HG03280 (cell line): Measurements from ENCODE around the gene ZNF804B.
A peak's percentile ranks its signal among the peaks of the same experiment; 100 is the strongest.

ENCODE experiments used
- ATAC-seq: cut with Tn5 transposase; IDR thresholded peaks from one replicate; pipeline ENCODE4 v1.9.1; 2021; ENCODE audit warnings: mild to moderate bottlenecking, moderate library complexity; ENCODE audit not compliant: unreplicated experiment

The ZNF804B gene

GRCh38 chr7:88965371-88965770, 205.9 kb downstream of the ZNF804B start:
- ATAC-seq: no peak

GRCh38 chr7:88967432-88967831, 207.9 kb downstream of the ZNF804B start:
- ATAC-seq: no peak

GRCh38 chr7:88969167-88969566, 209.7 kb downstream of the ZNF804B start:
- ATAC-seq: no peak

- ATAC-seq: no peak
Observed at GRCh38 chr7:88985295-88985694, 225.8 kb downstream of the ZNF804B start.

GRCh38 chr7:89001306-89001705, 241.8 kb downstream of the ZNF804B start:
- ATAC-seq: no peak

GRCh38 chr7:89002981-89003956, 243.8 kb downstream of the ZNF804B start:
- ATAC-seq: peak; percentile 79

GRCh38 chr7:89012016-89012415, 252.5 kb downstream of the ZNF804B start:
- ATAC-seq: no peak

GRCh38 chr7:89017695-89018094, 258.2 kb downstream of the ZNF804B start:
- no peak for ATAC-seq

GRCh38 chr7:89021741-89022140, 262.2 kb downstream of the ZNF804B start:
- ATAC-seq: no peak

- no peak for ATAC-seq
Observed at GRCh38 chr7:89023206-89023605, 263.7 kb downstream of the ZNF804B start.

GRCh38 chr7:89023877-89024276, 264.4 kb downstream of the ZNF804B start:
- no peak for ATAC-seq

- no peak for ATAC-seq
Observed at GRCh38 chr7:89027781-89028180, 268.3 kb downstream of the ZNF804B start.

- ATAC-seq: no peak
Observed at GRCh38 chr7:89028319-89028718, 268.8 kb downstream of the ZNF804B start.

GRCh38 chr7:89029864-89030263, 270.4 kb downstream of the ZNF804B start:
- ATAC-seq: no peak

- ATAC-seq: no peak
Observed at GRCh38 chr7:89041240-89041639, 281.7 kb downstream of the ZNF804B start.

GRCh38 chr7:89042940-89043339, 283.4 kb downstream of the ZNF804B start:
- no peak for ATAC-seq

- ATAC-seq: no peak
Observed at GRCh38 chr7:89049043-89049442, 289.5 kb downstream of the ZNF804B start.

- ATAC-seq: no peak
Observed at GRCh38 chr7:89053130-89053529, 293.6 kb downstream of the ZNF804B start.

GRCh38 chr7:89054361-89054760, 294.9 kb downstream of the ZNF804B start:
- no peak for ATAC-seq

GRCh38 chr7:89060234-89060633, 300.7 kb downstream of the ZNF804B start:
- no peak for ATAC-seq

GRCh38 chr7:89064831-89065230, 305.3 kb downstream of the ZNF804B start:
- ATAC-seq: no peak

GRCh38 chr7:89067048-89067447, 307.5 kb downstream of the ZNF804B start:
- ATAC-seq: no peak

GRCh38 chr7:89072081-89072480, 312.6 kb downstream of the ZNF804B start:
- no peak for ATAC-seq
